Measurements from ENCODE around the gene LCN2.
"Not testable (repeated sequence)": the region's sequence is repeated elsewhere in the genome, so short reads cannot be mapped to it uniquely, and the experiment has no call there.

LCN2 gene

GRCh38 chr9:128107468-128108268, 41.6 kb upstream of the LCN2 start:
- DNase-seq (ENCODE audit: low spot score), result no peak
- in situ Hi-C loops (cut with MboI; ENCODE audit: low pct_unique_long_range_greater_than_20kb, low sequenced_read_pairs, unreplicated experiment), result no loop called here
- TF ChIP-seq CTCF (IDR thresholded peaks at IDR 0.05; ENCODE audit: extremely low read depth, insufficient read depth, missing control alignments), result no peak

- DNase-seq (ENCODE audit: low spot score), result no peak
- in situ Hi-C loops (cut with MboI; ENCODE audit: low pct_unique_long_range_greater_than_20kb, low sequenced_read_pairs, unreplicated experiment), result no loop called here
- no peak for TF ChIP-seq CTCF (IDR thresholded peaks at IDR 0.05; ENCODE audit: extremely low read depth, insufficient read depth, missing control alignments)
Observed at GRCh38 chr9:128108269-128109049, 40.8 kb upstream of the LCN2 start.

- no peak for DNase-seq (ENCODE audit: low spot score)
- in situ Hi-C loops (cut with MboI; ENCODE audit: low pct_unique_long_range_greater_than_20kb, low sequenced_read_pairs, unreplicated experiment), result no loop called here
- no peak for TF ChIP-seq CTCF (IDR thresholded peaks at IDR 0.05; ENCODE audit: extremely low read depth, insufficient read depth, missing control alignments)
Observed at GRCh38 chr9:128109050-128109709, 40.1 kb upstream of the LCN2 start.

GRCh38 chr9:128111726-128112125, 37.5 kb upstream of the LCN2 start:
- DNase-seq (ENCODE audit: low spot score); in situ Hi-C loops (cut with MboI; ENCODE audit: low pct_unique_long_range_greater_than_20kb, low sequenced_read_pairs, unreplicated experiment): not testable (repeated sequence)

GRCh38 chr9:128113526-128114325, 35.5 kb upstream of the LCN2 start:
- in situ Hi-C loops (cut with MboI; ENCODE audit: low pct_unique_long_range_greater_than_20kb, low sequenced_read_pairs, unreplicated experiment), result no loop called here
- DNase-seq (ENCODE audit: low spot score), result no peak
- no peak for TF ChIP-seq CTCF (IDR thresholded peaks at IDR 0.05; ENCODE audit: extremely low read depth, insufficient read depth, missing control alignments)

GRCh38 chr9:128114326-128115186, 34.7 kb upstream of the LCN2 start:
- in situ Hi-C loops (cut with MboI; ENCODE audit: low pct_unique_long_range_greater_than_20kb, low sequenced_read_pairs, unreplicated experiment), result no loop called here
- no peak for DNase-seq (ENCODE audit: low spot score)
- TF ChIP-seq CTCF (IDR thresholded peaks at IDR 0.05; ENCODE audit: extremely low read depth, insufficient read depth, missing control alignments), result no peak

All from GM13977 (cell line).